Stromal cell of bone marrow (primary cell): ENCODE data around the gene ZNF276.
A peak's percentile ranks its signal among the peaks of the same experiment; 100 is the strongest.
"Not testable (repeated sequence)": the region's sequence is repeated elsewhere in the genome, so short reads cannot be mapped to it uniquely, and the experiment has no call there.

ENCODE experiments used
- DNase-seq: peaks from one replicate; pipeline ENCODE4 v3.0.0-alpha.2; 2012; ENCODE audit warnings: low read depth

The ZNF276 gene, protein sequence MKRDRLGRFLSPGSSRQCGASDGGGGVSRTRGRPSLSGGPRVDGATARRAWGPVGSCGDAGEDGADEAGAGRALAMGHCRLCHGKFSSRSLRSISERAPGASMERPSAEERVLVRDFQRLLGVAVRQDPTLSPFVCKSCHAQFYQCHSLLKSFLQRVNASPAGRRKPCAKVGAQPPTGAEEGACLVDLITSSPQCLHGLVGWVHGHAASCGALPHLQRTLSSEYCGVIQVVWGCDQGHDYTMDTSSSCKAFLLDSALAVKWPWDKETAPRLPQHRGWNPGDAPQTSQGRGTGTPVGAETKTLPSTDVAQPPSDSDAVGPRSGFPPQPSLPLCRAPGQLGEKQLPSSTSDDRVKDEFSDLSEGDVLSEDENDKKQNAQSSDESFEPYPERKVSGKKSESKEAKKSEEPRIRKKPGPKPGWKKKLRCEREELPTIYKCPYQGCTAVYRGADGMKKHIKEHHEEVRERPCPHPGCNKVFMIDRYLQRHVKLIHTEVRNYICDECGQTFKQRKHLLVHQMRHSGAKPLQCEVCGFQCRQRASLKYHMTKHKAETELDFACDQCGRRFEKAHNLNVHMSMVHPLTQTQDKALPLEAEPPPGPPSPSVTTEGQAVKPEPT

GRCh38 chr16:89720813-89721545, at the start of gene ZNF276, which contains the start of gene VPS9D1:
TSS of gene ZNF276 (plus strand) at chr16:89721537. CDS start at chr16:89721641, 104 bp downstream.
TSS of gene VPS9D1 (minus strand) at chr16:89720898. CDS start at chr16:89720861, 37 bp downstream.
- peak; percentile 56 for DNase-seq

GRCh38 chr16:89671565-89671964, 49.8 kb upstream of the ZNF276 start:
- not testable (repeated sequence) for DNase-seq

DNA sequence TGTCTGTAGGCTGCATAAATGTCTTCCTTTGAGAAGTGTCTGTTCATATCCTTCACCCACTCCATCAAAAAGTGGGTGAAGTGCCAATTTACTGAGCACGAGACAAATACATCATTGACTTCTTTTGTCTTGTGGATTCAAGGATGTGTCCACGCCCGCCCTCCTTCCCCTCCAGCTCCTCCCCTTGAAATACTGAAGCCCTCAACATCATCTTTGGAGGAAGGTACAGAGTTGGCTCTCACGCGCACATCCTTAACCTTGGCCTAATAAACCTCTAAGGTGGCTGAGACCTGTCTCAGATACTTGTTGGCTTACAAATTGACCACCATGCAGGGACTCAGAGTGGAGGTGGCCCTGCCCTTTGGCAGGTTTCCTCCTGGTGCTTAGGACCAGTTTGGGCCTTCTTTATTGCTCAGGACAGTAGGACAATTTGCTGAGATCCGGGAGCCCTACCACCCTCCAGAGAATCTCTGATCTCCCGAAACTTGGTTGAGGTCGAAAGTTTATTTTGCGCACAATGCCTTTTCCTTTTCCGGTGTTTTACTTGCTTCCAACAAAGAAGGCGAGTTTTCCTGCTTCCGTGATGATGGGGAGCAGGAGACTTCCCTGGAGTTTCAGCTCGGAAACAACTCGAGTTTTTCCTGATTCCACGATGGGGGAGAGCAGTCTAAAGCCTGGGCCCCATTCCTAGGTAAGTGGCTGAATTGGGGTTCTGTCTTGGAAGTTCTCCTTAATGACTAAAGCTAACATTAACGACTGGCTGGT, 49.0 kb upstream of the ZNF276 start:
- no peak for DNase-seq

GRCh38 chr16:89678258-89678657, 43.1 kb upstream of the ZNF276 start:
- DNase-seq, result no peak

DNA sequence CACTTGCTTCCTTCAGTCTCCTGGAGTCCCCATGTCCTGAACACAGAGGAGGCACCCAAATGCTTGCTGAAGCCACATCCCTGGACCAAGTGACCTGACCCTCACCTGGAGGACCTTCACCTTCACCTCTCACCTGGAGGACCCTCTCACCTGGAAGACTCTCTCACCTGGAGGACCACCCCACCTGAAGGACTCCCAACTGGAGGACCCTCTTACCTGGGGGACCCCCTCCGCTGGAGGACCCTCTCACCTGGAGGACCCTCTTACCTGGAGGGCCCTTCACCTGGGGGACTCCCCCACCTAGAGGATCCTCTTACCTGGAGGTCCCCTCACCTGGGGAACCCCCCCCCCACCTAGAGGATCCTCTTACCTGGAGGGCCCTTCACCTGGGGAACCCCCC, 35.4 kb upstream of the ZNF276 start:
- DNase-seq, result no peak

GRCh38 chr16:89686520-89687091, 34.7 kb upstream of the ZNF276 start, which contains the start of gene CDK10:
TSS of gene CDK10 (plus strand) at chr16:89686689. CDS start at chr16:89686711, 22 bp downstream.
- DNase-seq, result peak; percentile 70

DNA sequence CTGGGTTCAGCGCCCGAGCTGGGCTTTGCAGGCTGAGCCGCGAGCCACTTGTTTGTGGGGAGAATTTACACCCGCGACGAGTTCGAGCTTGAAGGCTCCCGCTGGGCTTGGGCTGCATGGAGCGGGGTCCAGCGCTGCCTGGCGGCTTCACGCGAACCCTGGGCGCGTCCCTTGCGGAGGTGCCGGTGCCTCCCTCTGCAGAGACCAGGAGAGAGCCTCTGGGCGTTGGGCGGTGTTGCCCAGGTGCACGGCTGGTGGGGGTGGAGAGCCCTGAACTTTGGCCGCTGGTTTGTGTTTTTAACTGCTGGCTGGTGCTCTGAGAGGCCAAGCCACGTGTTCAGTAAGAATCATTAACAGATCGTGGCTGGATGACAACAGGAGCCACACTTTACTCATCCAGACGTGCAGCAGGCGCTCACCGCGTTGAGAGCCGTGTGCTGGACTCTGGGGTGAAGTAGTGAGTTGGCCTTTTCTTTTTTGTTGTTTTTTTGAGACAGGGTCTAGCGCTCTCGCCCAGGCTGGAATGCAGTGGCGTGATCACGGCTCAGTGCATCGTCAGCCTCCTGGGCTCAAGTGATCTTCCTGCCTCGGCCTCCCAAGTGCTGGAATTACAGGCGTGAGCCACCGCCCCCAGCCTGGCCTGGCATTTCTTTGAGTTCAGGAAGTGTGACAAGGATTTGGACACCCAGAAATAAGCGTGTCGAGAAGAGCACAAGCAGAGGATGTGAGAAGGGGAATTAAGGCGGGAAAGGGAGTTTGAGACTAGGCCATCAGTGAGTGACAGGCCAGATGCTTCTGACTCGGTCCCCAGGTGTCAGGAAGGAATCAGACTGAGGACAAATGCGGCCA, 34.0 kb upstream of the ZNF276 start:
- no peak for DNase-seq

DNA sequence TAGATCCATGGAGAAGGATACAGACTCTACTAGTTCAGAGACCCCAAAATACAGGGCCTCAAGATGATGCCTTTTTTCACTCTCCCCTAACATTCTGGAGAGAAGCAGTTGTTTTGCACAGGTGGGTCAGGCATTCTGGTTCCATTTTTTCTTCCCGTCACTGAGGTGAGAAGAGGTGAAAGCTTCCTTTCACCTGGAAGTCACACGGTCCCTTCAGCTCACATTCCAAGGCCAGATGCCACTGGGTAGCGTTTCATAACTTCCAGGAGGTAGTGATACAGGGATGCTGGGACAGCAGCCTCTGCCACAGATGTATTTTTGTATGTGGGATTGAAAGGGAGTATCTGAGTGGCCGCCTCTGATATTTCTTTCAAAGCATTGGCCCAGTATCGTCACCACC, 32.9 kb upstream of the ZNF276 start:
- no peak for DNase-seq

- DNase-seq, result no peak
Observed at GRCh38 chr16:89689142-89689541, 32.2 kb upstream of the ZNF276 start.

DNA sequence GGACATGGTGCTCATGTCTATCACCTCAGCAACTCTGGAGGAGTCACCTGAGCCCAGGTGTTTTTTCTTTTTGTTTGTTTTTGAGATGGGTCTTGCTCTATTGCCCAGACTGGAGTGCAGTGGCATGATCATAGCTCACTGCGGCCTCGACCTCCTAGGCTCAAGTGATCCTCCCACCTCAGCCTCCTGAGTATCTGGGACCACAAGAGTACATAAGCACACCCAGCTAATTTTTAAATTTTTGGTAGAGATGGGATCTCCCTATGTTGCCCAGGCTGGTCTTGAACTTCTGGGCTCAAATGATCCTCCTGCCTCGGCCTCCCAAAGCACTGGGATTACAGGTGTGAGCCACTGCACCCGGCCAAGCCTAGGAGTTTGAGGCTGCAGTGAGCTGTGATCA, 31.7 kb upstream of the ZNF276 start:
- not testable (repeated sequence) for DNase-seq

GRCh38 chr16:89690392-89690901, 30.9 kb upstream of the ZNF276 start:
- no peak for DNase-seq

DNA sequence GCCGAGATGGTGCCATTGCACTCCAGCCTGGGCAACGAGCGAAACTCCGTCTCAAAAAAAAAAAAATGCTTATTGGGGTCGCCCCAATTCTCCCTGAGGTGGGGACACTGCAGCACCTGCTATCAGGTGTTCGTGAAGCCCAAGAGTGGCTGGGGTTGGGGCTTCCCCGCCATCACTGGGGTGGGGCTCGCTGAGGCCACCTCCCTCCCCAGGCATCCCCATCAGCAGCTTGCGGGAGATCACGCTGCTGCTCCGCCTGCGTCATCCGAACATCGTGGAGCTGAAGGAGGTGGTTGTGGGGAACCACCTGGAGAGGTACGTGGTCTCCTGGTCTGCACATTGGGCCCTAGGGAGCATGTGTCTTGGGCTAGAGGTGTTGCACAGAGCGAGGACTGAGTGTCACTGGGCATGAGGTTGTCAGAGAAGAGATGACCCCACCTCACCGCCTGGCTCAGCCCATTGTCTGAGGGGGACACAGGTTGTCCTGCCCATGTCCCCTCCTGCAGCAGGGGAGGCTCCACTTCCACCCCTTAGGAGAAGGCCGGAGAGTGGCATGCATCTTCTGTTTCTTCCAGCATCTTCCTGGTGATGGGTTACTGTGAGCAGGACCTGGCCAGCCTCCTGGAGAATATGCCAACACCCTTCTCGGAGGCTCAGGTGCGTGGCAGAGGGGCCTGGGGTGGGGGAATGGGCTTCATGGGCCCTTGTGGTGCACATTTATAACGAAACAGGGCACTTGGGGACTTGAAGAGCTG, 29.9 kb upstream of the ZNF276 start:
- DNase-seq, result no peak

DNA sequence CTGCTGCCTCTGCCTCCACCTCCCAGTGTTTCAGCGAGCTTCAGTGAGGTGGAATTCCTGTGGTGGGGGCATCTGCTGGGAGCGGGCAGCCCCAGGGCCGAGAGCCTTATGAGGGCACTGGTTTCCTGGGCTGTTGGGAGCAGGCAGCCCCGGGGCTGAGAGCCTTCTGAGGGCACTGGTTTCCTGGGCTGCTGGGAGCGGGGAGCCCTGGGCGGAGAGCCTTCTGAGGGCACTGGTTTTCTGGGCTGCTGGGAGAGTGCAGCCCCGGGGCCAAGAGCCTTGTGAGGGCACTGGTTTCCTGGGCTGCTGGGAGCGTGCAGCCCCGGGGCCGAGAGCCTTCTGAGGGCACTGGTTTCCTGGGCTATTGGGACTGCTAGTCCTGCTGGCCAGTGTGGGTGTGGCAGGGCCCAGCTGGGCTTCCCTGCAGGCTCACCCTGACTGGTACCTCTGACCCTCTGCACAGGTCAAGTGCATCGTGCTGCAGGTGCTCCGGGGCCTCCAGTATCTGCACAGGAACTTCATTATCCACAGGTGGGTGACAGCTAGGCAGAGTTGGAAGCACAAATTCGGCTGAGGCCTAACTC, 29.3 kb upstream of the ZNF276 start:
- no peak for DNase-seq

DNA sequence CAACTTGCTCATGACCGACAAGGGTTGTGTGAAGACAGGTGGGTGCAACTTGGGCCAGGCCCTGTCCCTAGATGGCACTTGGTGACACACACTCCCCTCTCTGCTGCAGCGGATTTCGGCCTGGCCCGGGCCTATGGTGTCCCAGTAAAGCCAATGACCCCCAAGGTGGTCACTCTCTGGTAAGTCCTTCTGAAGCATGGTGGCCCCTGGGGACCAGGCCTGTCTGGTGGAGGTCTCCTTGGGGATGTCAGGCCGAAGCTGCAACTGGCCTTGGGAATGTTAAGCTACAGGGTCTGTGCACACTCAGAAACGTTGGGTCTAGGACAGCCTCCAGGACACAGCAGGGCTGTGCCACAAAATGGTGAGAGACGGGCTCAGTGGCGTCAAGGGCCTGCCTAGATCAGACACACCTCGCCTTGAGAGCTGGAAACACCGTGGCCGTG, 28.0 kb upstream of the ZNF276 start:
- no peak for DNase-seq

DNA sequence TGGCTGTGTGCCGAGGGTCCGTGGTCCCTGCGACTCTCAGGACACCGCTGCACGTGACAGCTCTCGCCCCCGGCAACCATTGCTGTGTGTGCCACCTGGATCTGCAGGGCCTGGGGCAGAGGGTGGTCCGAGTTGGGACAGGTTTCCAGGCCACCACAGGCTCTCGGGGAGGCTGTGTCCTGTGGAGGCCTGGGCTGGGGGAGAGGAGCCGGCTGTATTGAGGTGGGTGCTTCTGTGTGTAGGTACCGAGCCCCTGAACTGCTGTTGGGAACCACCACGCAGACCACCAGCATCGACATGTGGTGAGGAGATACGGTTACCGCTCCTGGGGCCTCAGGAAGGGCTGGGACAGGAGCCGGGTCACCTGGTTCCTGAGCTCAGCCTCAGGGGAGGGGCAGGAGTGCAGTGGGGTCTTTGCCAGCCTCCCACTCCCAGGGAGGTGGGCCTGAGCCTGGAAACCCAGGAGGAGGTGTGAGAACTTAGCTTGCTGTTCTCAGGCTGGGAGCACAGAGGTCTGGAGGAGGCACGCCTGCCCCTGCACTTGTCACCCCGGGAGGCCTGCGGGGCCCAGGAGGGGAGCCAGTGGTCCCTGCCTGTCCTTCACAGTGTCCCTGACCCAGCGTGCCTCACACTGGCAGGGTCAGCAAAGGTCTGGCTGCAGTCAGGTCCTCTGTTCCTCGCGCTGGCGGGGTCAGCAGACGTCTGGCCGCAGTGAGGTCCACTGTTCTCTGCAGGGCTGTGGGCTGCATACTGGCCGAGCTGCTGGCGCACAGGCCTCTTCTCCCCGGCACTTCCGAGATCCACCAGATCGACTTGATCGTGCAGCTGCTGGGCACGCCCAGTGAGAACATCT, 27.2 kb upstream of the ZNF276 start:
- no peak for DNase-seq

DNA sequence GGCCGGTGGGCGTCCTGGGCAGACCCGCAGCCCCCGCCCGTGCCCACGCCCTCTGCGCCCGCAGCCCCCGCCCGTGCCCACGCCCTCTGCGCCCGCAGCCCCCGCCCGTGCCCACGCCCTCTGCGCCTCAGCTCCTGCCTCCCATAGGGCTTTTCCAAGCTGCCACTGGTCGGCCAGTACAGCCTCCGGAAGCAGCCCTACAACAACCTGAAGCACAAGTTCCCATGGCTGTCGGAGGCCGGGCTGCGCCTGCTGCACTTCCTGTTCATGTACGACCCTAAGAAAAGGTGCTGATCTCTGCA, 26.6 kb upstream of the ZNF276 start:
- DNase-seq, result not testable (repeated sequence)

GRCh38 chr16:89695086-89695874, 26.1 kb upstream of the ZNF276 start:
- no peak for DNase-seq
